ENCODE measurements around the gene CHMP2A.

CHMP2A gene

DNA sequence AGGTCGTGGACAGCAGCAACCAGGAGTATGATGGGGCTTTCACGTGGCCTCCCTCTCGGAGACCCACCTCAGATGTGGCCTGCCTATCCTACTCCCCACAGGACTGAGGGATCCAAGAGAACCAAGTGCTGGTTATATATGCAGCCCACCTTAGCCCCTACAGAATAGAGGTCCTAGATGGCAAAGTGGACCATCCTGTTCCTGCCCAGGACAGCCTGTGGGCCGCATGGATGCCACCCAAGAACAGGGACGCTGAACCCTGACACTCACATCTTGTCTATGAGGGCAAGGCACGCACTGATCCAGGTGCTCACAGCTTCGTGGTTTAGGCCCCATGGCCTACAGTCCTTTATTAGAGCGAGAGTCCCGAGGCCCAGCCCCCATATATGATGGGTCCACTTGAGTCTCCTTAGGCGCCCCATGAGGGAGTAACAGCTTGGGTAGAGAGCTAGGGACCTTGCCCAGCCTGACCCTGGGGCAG is 41.7 kb downstream of the CHMP2A start:
- H3K79me1 ChIP-seq (ENCODE audit: low read depth, low read length), result peaks cover 13% of the 10 kb centered on the region
- no peak overlapping the region for H4K91ac ChIP-seq (ENCODE audit: low read depth, low read length, poor library complexity)
- no peak overlapping the region for H2BK12ac ChIP-seq (ENCODE audit: low read length)
- no peak overlapping the region for H3K18ac ChIP-seq (ENCODE audit: low read length)
- no peak overlapping the region for H3K4ac ChIP-seq (ENCODE audit: low read length)
- peak overlapping the region; percentile 85 for H3K23ac ChIP-seq (ENCODE audit: low read depth, low read length, poor library complexity)
- no peak overlapping the region for H2BK120ac ChIP-seq (ENCODE audit: low read depth, low read length)
- no peak overlapping the region for H3K4me3 ChIP-seq (ENCODE audit: low read length in 2 of 2)
- H3K14ac ChIP-seq (ENCODE audit: low read length), result no peak overlapping the region
- no CpG with 5 or more reads among the region's 10 CpGs for WGBS, 2 donors (ENCODE audit: extremely low coverage in 2 of 2, insufficient read length in 2 of 2, insufficient replicate concordance in 1 of 2)
- no peak for DNase-seq (ENCODE audit: low spot score)
- peak overlapping the region; percentile 96 for H2AK5ac ChIP-seq (ENCODE audit: low read depth, low read length)
- no peak overlapping the region for H3K9ac ChIP-seq (ENCODE audit: low read depth, low read length, poor library complexity)
- peaks cover 24 to 47% of the 10 kb centered on the region in 2 donors for H3K36me3 ChIP-seq (replicated peaks in 1 of 2; ENCODE audit: control insufficient read depth in 2 of 2, insufficient read depth in 2 of 2, low read length in 2 of 2)
- peaks cover 4 to 12% of the 10 kb centered on the region in 2 donors for H3K4me1 ChIP-seq (ENCODE audit: control insufficient read depth in 2 of 2, insufficient read depth in 1 of 2, low read depth in 1 of 2, low read length in 2 of 2)
- H3K27me3 ChIP-seq (ENCODE audit: control insufficient read depth in 3 of 3, insufficient read depth in 3 of 3, low read depth in 1 of 3, low read length in 3 of 3), result no peaks in the 10 kb centered on the region
- H2BK15ac ChIP-seq (ENCODE audit: low read length), result no peak overlapping the region
- no peaks in the 10 kb centered on the region for H3K9me3 ChIP-seq (replicated peaks in 1 of 2; ENCODE audit: control insufficient read depth in 2 of 2, insufficient read depth in 1 of 2, low read depth in 1 of 2, low read length in 2 of 2)
- H4K8ac ChIP-seq (ENCODE audit: low read depth, low read length), result no peak overlapping the region
- no peak overlapping the region for H3K27ac ChIP-seq (replicated peaks; ENCODE audit: low read length)
- no peak overlapping the region for H2BK5ac ChIP-seq (ENCODE audit: low read length)
- H3K4me2 ChIP-seq (ENCODE audit: insufficient read depth, low read length, poor library complexity, severe bottlenecking), result no peak overlapping the region
- no peak overlapping the region for H2AFZ ChIP-seq (ENCODE audit: low read length)

DNA sequence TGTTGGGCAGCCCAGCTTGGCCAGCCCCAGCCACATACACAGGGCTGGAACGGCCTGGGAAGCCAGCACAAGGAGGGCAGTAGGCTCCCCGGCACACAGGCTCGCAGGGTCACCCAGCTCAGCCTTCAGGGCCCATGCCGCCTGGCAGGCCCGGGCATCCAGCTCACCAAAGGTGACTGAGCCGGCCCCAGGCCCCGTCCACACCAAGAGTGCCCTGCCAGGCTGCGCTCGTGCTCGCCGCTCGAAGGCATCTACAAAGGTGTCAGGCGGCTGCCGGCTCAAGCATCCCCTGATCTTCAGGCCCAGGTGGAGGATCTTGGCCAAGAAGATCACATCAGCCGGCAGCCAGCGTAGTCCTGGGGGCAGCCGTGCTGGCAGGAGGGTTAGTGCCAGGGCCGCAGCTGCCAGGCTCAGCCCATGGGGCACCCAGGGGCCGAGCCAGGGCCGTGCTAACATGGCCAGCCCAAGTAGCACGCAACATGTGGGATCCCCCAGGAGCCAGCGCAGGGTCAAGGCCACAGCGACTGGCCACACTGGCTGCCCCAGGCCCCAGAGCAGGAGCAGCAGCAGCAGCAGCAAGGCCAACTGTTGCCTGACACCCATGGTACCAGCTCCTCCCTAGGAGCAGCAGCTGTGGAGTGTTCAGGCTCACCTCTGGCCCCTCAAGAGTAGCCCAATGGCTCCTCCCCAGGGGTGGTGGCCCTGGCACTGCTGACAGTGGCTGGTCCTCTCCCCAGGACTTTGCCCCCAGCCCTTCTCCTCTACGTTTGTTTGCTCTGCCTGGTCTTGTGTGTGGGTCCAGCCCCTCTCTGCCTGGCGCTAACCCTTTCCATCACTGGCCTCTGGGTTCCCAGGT is 43.3 kb downstream of the CHMP2A start, which contains the start of gene SLC27A5:
Gene SLC27A5 (minus strand): TSS at position 640 of the 856 bp plus-strand sequence. CDS start 37 bp downstream, at position 603.
- H3K9ac ChIP-seq (ENCODE audit: low read depth, low read length, poor library complexity), result peak within 1 kb of the TSS; percentile 30
- no peak within 1 kb of the TSS for H2BK12ac ChIP-seq (ENCODE audit: low read length)
- peaks cover 16 to 36% of the 10 kb centered on the region in 2 donors for H3K36me3 ChIP-seq (replicated peaks in 1 of 2; ENCODE audit: control insufficient read depth in 2 of 2, insufficient read depth in 2 of 2, low read length in 2 of 2)
- H2AK5ac ChIP-seq (ENCODE audit: low read depth, low read length), result peak within 1 kb of the TSS; percentile 56
- H3K27ac ChIP-seq (replicated peaks; ENCODE audit: low read length), result no peak within 1 kb of the TSS
- H4K8ac ChIP-seq (ENCODE audit: low read depth, low read length), result peak within 1 kb of the TSS; percentile 43
- no peak for DNase-seq (ENCODE audit: low spot score)
- no peak within 1 kb of the TSS for H3K4me2 ChIP-seq (ENCODE audit: insufficient read depth, low read length, poor library complexity, severe bottlenecking)
- no peak within 1 kb of the TSS for H2BK15ac ChIP-seq (ENCODE audit: low read length)
- no peaks in the 10 kb centered on the region for H3K9me3 ChIP-seq (replicated peaks in 1 of 2; ENCODE audit: control insufficient read depth in 2 of 2, insufficient read depth in 1 of 2, low read depth in 1 of 2, low read length in 2 of 2)
- no peaks in the 10 kb centered on the region for H3K27me3 ChIP-seq (ENCODE audit: control insufficient read depth in 3 of 3, insufficient read depth in 3 of 3, low read depth in 1 of 3, low read length in 3 of 3)
- no peak within 1 kb of the TSS for H3K18ac ChIP-seq (ENCODE audit: low read length)
- H3K79me1 ChIP-seq (ENCODE audit: low read depth, low read length), result peaks cover under 1% of the 10 kb centered on the region
- H2BK120ac ChIP-seq (ENCODE audit: low read depth, low read length), result no peak within 1 kb of the TSS
- H3K23ac ChIP-seq (ENCODE audit: low read depth, low read length, poor library complexity), result peak within 1 kb of the TSS; percentile 67
- H2BK5ac ChIP-seq (ENCODE audit: low read length), result no peak within 1 kb of the TSS
- peak within 1 kb of the TSS; percentile 56 for H3K14ac ChIP-seq (ENCODE audit: low read length)
- peak within 1 kb of the TSS in 1 of 2 donors; percentile 14 for H3K4me3 ChIP-seq (ENCODE audit: low read length in 2 of 2)
- H4K91ac ChIP-seq (ENCODE audit: low read depth, low read length, poor library complexity), result no peak within 1 kb of the TSS
- peaks cover 0 to 9% of the 10 kb centered on the region in 2 donors for H3K4me1 ChIP-seq (ENCODE audit: control insufficient read depth in 2 of 2, insufficient read depth in 1 of 2, low read depth in 1 of 2, low read length in 2 of 2)
- WGBS, 2 donors (ENCODE audit: extremely low coverage in 2 of 2, insufficient read length in 2 of 2, insufficient replicate concordance in 1 of 2), result no CpG with 5 or more reads among the region's 25 CpGs
- no peak within 1 kb of the TSS for H2AFZ ChIP-seq (ENCODE audit: low read length)
- H3K4ac ChIP-seq (ENCODE audit: low read length), result peak within 1 kb of the TSS; percentile 45

DNA sequence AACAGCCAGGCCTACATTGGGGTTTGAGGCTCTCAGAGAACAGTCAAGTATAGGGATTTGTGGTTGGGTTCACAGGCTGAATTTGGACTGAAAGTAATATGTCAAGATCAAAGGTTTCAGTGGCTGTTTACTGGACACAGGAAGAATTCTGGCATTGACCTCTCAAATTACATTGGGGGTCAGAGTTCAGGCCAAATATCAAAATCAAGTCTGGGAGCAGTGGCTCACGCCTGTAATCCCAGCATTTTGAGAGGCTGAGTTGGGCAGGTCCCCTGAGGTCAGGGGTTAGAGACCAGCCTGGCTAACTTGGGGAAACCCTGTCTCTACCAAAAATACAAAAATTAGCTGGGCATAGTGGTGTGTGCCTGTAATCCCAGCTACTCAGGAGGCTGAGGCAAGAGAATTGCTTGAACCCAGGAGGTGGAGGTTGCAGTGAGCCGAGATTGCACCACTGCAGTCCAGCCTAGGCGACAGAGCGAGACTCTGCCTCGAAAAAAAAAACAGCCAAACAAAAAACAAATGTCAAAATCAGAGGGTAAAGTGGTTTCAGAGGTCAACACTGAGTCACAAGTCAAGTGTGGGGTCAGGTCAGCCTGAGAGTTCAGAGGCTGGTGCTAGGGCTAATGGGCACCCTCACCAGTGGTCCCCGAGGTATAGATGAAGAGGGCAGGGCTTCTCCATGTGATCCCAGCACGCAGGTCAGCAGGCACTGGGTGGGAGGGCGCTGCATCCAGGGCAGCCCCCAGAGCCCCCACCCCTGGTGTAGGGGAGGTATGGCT is 44.6 kb downstream of the CHMP2A start:
- DNase-seq (ENCODE audit: low spot score), result no peak

DNA sequence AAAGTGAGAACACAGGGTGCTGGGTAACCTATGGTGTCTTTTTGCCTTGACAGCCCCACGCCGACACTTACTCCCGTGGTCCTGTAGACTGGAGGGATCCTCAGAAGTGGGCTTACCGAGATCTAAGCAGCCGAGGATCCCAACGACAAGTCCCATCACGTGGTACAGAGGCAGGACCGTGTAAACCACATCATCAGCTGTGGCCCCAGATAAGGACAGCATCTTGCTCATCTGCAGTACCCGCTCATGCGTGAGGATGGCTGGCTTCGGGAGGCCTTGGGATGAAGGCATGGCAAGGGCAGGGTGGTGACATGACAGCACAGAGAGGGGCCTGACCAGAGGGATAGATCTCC is 45.2 kb downstream of the CHMP2A start:
- no CpG with 5 or more reads among the region's 11 CpGs for WGBS, 2 donors (ENCODE audit: extremely low coverage in 2 of 2, insufficient read length in 2 of 2, insufficient replicate concordance in 1 of 2)

More for the DNA sequence above, 44.6 kb downstream of the CHMP2A start:
- H3K36me3 ChIP-seq (replicated peaks in 1 of 2; ENCODE audit: control insufficient read depth in 2 of 2, insufficient read depth in 2 of 2, low read length in 2 of 2), result peaks cover 5 to 24% of the 10 kb centered on the region in 2 donors
- H3K4me1 ChIP-seq (ENCODE audit: control insufficient read depth in 2 of 2, insufficient read depth in 1 of 2, low read depth in 1 of 2, low read length in 2 of 2), result peaks cover 0 to 6% of the 10 kb centered on the region in 2 donors
- H4K8ac ChIP-seq (ENCODE audit: low read depth, low read length), result no peak overlapping the region
- no peak overlapping the region for H3K14ac ChIP-seq (ENCODE audit: low read length)
- H2AFZ ChIP-seq (ENCODE audit: low read length), result no peak overlapping the region
- H3K4me3 ChIP-seq (ENCODE audit: low read length in 2 of 2), result no peak overlapping the region
- H2AK5ac ChIP-seq (ENCODE audit: low read depth, low read length), result no peak overlapping the region
- WGBS, 2 donors (ENCODE audit: extremely low coverage in 2 of 2, insufficient read length in 2 of 2, insufficient replicate concordance in 1 of 2), result no CpG with 5 or more reads among the region's 8 CpGs
- H3K79me1 ChIP-seq (ENCODE audit: low read depth, low read length), result no peaks in the 10 kb centered on the region
- no peaks in the 10 kb centered on the region for H3K9me3 ChIP-seq (replicated peaks in 1 of 2; ENCODE audit: control insufficient read depth in 2 of 2, insufficient read depth in 1 of 2, low read depth in 1 of 2, low read length in 2 of 2)
- H3K23ac ChIP-seq (ENCODE audit: low read depth, low read length, poor library complexity), result no peak overlapping the region
- H3K27ac ChIP-seq (replicated peaks; ENCODE audit: low read length), result no peak overlapping the region
- no peak overlapping the region for H3K4me2 ChIP-seq (ENCODE audit: insufficient read depth, low read length, poor library complexity, severe bottlenecking)
- H3K4ac ChIP-seq (ENCODE audit: low read length), result no peak overlapping the region
- no peak overlapping the region for H2BK120ac ChIP-seq (ENCODE audit: low read depth, low read length)
- no peak overlapping the region for H2BK12ac ChIP-seq (ENCODE audit: low read length)
- H4K91ac ChIP-seq (ENCODE audit: low read depth, low read length, poor library complexity), result no peak overlapping the region
- no peak overlapping the region for H3K9ac ChIP-seq (ENCODE audit: low read depth, low read length, poor library complexity)
- no peak overlapping the region for H2BK15ac ChIP-seq (ENCODE audit: low read length)
- no peaks in the 10 kb centered on the region for H3K27me3 ChIP-seq (ENCODE audit: control insufficient read depth in 3 of 3, insufficient read depth in 3 of 3, low read depth in 1 of 3, low read length in 3 of 3)
- H3K18ac ChIP-seq (ENCODE audit: low read length), result no peak overlapping the region
- H2BK5ac ChIP-seq (ENCODE audit: low read length), result no peak overlapping the region

More for the DNA sequence above, 45.2 kb downstream of the CHMP2A start:
- Histone ChIP-seq H3K9me3 (replicated peaks in 1 of 2; ENCODE audit: control insufficient read depth in 2 of 2, insufficient read depth in 1 of 2, low read depth in 1 of 2, low read length in 2 of 2) (no peaks in the 10 kb centered on the region), H3K18ac (ENCODE audit: low read length) (no peak overlapping the region), H3K27ac (replicated peaks; ENCODE audit: low read length) (no peak overlapping the region), H2AFZ (ENCODE audit: low read length) (no peak overlapping the region), H3K4me1 (ENCODE audit: control insufficient read depth in 2 of 2, insufficient read depth in 1 of 2, low read depth in 1 of 2, low read length in 2 of 2) (peaks cover 0 to 6% of the 10 kb centered on the region in 2 donors), H2BK12ac (ENCODE audit: low read length) (no peak overlapping the region), H3K4me2 (ENCODE audit: insufficient read depth, low read length, poor library complexity, severe bottlenecking) (no peak overlapping the region), H3K14ac (ENCODE audit: low read length) (no peak overlapping the region), H3K9ac (ENCODE audit: low read depth, low read length, poor library complexity) (no peak overlapping the region), H2BK15ac (ENCODE audit: low read length) (no peak overlapping the region), H3K79me1 (ENCODE audit: low read depth, low read length) (no peaks in the 10 kb centered on the region), H2AK5ac (ENCODE audit: low read depth, low read length) (no peak overlapping the region), H3K23ac (ENCODE audit: low read depth, low read length, poor library complexity) (no peak overlapping the region), H3K4me3 (ENCODE audit: low read length in 2 of 2) (no peak overlapping the region), H3K4ac (ENCODE audit: low read length) (no peak overlapping the region), H2BK120ac (ENCODE audit: low read depth, low read length) (no peak overlapping the region), H4K91ac (ENCODE audit: low read depth, low read length, poor library complexity) (no peak overlapping the region), H4K8ac (ENCODE audit: low read depth, low read length) (no peak overlapping the region), H3K36me3 (replicated peaks in 1 of 2; ENCODE audit: control insufficient read depth in 2 of 2, insufficient read depth in 2 of 2, low read length in 2 of 2) (peaks cover 5 to 21% of the 10 kb centered on the region in 2 donors), H2BK5ac (ENCODE audit: low read length) (no peak overlapping the region), H3K27me3 (ENCODE audit: control insufficient read depth in 3 of 3, insufficient read depth in 3 of 3, low read depth in 1 of 3, low read length in 3 of 3) (no peaks in the 10 kb centered on the region)
- no peak for DNase-seq (ENCODE audit: low spot score)
